HG02970 (cell line): ENCODE data around the gene A1BG.

Source experiments
- ATAC-seq: cut with Tn5 transposase; IDR thresholded peaks from one replicate; pipeline ENCODE4 v1.9.1; 2021; ENCODE audit warnings: mild to moderate bottlenecking, moderate library complexity, moderate number of reproducible peaks; ENCODE audit not compliant: unreplicated experiment, low FRiP score

The A1BG gene, protein sequence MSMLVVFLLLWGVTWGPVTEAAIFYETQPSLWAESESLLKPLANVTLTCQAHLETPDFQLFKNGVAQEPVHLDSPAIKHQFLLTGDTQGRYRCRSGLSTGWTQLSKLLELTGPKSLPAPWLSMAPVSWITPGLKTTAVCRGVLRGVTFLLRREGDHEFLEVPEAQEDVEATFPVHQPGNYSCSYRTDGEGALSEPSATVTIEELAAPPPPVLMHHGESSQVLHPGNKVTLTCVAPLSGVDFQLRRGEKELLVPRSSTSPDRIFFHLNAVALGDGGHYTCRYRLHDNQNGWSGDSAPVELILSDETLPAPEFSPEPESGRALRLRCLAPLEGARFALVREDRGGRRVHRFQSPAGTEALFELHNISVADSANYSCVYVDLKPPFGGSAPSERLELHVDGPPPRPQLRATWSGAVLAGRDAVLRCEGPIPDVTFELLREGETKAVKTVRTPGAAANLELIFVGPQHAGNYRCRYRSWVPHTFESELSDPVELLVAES

DNA sequence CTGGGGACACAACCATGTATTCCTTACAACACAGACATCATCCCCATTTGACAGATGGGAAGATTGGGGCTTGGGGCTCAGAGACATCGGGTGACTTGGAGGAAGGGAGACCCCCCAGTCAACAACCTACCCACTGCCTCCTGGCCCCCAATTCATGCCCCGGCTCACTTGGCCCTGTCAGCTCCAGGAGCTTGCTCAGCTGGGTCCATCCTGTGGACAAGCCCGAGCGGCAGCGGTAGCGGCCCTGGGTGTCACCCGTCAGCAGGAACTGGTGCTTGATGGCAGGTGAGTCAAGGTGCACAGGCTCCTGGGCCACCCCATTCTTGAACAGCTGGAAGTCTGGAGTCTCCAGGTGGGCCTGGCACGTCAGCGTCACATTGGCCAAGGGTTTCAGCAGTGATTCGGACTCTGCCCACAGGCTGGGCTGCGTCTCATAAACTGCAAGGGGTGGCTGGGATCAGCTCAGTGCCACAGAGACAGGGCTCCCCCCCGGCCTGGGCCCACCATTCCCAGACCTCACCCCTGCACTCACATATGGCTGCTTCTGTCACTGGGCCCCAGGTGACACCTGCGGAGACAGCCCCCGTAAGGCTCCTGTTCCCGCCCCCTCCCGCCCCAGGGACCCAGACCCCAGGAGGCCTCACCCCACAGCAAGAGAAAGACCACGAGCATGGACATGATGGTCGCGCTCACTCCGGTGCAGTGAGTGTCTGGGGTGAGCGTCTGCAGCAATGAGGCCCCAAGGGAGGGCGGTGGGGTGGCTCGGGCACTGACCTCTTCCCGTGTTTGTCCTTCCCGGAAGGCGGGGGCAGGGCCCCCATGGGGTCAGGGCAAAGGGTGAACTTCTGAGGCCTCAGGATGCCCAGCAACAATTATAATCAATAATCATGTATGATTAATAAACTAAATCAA lies at the start of gene A1BG:
TSS of gene A1BG (minus strand) at position 733 of the 912 bp plus-strand sequence. CDS start at position 678, 55 bp downstream.
- ATAC-seq: no peak

DNA sequence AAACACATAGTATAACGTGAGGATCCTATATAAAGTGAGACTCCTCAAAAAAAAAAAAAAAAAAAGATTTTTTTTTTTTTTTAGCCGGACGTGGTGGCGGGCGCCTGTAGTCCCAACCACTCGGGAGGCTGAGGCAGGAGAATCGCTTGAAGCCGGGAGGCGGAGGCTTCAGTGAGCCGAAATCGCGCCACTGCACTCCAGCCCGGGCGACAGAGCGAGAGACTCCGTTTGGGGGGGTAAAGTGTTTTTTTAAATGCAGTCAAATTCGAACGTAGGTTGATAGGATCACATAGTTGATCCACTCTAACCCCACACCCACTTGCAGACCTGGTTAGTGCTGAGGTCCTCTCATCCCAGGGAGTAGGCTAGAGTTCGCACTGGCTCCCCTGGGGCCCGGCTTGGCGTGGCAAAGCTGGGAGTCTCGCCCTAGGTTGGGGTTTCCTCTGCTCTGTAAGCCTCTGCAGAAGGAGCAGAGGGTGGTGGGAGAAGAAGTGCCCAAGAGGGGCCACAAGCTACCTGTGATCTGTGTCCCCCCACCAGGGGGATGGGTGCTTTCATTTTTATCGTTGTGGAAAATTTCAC lies 48.6 kb upstream of the A1BG start:
- ATAC-seq: no peak

DNA sequence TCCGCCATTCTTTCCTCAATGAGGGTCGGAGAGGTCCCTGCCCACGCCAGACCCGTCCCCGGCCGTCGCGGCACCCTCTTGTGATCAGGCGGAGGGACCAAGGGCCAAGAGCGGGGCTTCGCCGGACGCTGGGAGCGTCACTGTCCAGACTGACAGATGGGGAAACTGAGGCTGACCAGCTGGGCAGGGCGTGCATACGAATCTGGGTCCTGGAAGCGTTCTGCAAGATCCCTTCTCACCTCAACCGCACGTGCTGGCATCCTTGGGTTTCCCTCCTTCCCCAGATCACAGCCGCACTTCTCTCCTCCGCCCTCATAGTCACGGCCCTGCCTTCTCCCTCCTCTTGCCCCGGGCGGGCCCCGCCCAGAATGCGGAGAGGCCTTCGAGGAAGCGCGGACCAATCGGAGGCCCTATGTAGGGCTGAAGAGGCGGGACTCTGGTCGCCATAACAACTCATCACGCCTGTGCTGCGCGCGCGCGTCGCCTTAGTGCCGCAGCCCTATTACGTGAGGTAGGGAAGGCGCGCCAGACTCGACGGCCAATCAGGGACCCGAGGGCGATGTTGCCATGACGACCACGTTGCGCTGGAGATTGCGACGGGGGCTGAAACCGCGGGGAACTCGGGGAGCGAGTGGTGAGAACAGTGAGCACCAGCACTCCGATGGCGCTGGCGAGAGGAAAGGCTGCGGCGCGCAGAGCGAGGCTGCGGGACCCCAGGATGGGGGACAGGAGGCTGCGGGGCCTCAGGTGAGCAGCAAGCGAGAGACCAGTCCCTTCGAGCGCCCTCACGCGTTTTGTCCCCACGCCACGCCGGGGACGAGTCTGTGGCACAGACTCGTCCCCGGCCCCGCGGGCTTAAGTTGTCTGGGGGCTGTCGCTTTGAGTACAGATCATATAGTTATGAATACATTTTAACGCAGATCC lies 47.9 kb upstream of the A1BG start:
- ATAC-seq: peak; percentile 98

DNA sequence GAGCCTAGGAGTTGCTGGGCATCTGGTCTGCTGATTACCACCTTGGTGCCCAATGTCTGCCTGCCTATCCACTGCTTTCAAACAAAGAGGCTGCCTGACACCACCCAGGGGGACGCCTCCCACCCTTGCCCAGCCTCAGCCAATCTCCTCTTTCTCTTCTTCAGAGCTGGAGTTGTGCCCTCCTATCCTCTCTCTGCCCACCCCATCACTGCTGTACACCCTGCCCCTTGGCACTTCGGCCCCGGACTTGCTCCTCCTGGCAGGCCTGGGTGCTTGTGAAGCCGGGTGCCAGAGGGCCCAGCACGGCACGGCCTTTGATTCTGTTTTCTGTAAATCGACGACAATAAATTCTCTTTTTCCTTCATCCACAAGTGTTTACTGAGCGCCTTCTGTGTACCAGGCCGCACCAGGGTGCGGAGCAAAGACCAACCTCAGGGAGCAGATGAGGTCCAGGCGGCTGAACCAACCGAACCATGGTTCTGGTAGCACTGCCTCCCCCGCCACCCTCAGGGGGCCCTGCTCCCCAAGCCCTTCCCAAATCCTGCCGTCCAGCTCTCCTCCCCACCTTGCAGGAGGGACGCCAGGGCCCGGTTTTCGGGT lies 47.1 kb upstream of the A1BG start:
- ATAC-seq: no peak

GRCh38 chr19:58399903-58400302 lies 46.6 kb upstream of the A1BG start:
- no peak for ATAC-seq

DNA sequence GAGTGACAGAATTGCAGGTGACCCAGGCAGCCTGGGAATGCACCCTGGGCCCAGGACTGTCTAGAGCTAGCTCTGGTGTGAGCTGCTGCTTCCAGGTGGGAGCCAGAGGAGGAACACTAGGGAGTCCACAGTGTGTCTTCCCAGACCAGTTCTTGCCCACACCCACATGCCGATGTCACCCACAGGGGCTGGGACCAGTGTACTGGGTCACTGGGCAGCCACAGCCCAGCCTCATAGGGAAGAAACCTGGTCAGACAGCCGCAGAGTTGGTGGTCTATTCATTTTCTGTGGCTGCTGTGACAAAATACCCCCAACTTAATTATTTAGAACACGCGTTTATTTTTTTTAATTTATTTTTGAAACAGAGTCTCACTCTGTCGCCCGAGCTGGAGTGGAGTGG lies 45.3 kb upstream of the A1BG start:
- no peak for ATAC-seq

DNA sequence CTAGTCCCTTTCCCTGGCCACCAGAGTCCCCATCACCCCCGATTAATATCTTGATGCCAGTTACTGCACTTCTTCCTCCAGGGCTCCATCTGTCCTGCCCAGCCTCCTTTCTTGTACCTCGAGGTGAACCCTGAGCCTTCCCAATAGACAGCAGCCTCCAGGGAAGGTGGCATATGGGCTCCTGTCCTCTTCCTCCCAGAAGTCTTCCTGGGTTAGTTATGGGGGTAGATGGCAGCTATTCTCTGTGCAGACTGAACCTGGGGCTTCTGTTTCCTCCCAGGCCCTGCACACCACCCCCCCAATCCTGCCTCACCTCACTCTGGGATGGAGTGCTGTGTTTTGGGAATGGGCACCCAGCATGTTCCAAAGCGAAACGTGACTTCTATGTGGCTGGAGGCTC lies 44.8 kb upstream of the A1BG start:
- no peak for ATAC-seq

GRCh38 chr19:58397533-58398037 lies 44.3 kb upstream of the A1BG start:
- ATAC-seq: no peak

DNA sequence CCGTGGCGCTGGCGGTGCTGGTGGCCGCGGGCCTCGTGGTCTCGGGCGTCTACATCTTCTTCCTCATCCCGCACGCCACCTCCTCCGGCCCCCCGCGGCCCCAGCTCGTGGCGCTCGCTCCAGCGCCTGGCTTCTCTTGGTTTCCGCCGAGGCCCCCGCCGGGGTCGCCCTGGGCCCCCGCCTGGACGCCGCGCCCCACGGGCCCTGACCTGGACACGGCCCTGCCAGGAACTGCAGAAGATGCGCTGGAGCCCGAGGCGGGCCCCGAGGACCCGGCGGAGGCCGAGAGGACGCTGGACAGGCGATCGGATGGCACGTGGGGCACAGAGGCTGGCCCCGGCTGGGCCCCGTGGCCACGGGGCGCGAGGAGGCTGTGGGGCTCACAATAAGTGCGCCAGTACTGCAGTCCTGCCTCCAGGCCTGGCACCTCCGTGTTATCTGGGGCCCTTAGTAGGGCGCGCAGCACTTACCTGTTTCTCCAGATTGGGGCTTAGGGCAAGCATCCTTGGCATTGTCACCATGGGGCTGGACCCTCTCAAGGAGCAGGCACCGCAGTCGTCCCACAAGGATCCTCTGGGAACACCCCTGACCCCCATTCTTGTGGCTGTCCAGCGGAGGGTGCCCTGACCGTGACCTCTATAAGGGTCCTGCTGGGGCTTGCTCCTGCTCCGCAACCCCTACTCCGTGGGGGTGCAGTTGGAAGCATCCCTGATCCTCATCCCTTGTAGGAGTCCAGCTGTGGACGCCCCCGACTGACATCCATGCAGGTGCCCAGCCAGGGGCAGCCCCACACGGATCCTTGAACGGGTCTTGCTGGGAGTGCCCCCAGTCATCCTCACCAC lies 43.6 kb upstream of the A1BG start:
- ATAC-seq: no peak

GRCh38 chr19:58395979-58396627 lies 42.8 kb upstream of the A1BG start:
- ATAC-seq: no peak

GRCh38 chr19:58395220-58395978 lies 42.1 kb upstream of the A1BG start, which contains the start of gene RNF225:
Gene RNF225, plus strand, starts transcription at chr19:58395656. Its CDS starts 434 bp downstream, at chr19:58396090.
- no peak for ATAC-seq

- no peak for ATAC-seq
These were observed 41.5 kb upstream of the A1BG start for GRCh38 chr19:58394821-58395219.

DNA sequence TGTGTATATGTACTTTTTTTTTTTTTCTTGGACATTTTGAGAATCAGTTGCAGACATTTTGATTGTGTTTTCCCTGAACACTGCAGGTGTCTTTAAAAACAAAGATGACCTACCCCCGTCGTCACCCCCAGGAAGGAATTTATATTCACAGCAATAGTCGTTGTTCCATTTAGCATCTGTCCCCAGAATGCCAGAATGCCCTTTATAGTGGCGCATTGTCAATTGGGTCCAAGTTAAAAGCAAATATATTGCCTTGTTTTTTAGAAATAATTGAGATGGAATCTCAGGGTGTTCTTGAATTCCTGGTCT lies 40.4 kb upstream of the A1BG start:
- ATAC-seq: no peak

GRCh38 chr19:58392945-58393724 lies 39.8 kb upstream of the A1BG start:
- no peak for ATAC-seq

GRCh38 chr19:58388175-58388526 lies 34.9 kb upstream of the A1BG start:
- ATAC-seq: no peak

- ATAC-seq: peak; percentile 5
These were observed 34.3 kb upstream of the A1BG start for GRCh38 chr19:58387338-58388174.
